MM.1S (cell line): ENCODE results near the gene LMOD1.
A peak's percentile ranks its signal among the peaks of the same experiment; 100 is the strongest.

Experiments used
- DNase-seq: peaks from one replicate; pipeline ENCODE4 v3.0.0-alpha.2; 2015
- H2AFZ ChIP-seq: fragments of 300-600 bp; sonication (generic); 2 replicates; pipeline ENCODE4 v1.6.0; 2016; ENCODE audit warnings: antibody characterized with exemption, low read length
- H3F3A ChIP-seq: fragments of 300-600 bp; sonication (generic); 2 replicates; pipeline ENCODE4 v1.6.1; 2016; ENCODE audit warnings: mild to moderate bottlenecking, antibody characterized with exemption, low read length, moderate library complexity, mixed read lengths; ENCODE audit not compliant: insufficient read depth
- H3K27ac ChIP-seq: fragments of 300-600 bp; sonication (generic); 2 replicates; pipeline ENCODE4 v1.5.1; 2016; ENCODE audit warnings: mild to moderate bottlenecking, low read length
- H3K27me3 ChIP-seq: fragments of 300-600 bp; sonication (generic); replicated peaks from 2 replicates; pipeline ENCODE4 v1.6.0; 2016; ENCODE audit warnings: low read length; ENCODE audit not compliant: insufficient read depth
- H3K36me3 ChIP-seq: fragments of 300-600 bp; sonication (generic); replicated peaks from 2 replicates; pipeline ENCODE4 v1.6.1; 2016; ENCODE audit warnings: mild to moderate bottlenecking, low read length, mixed read lengths; ENCODE audit not compliant: insufficient read depth
- H3K4me1 ChIP-seq: fragments of 300-600 bp; sonication (generic); 2 replicates; pipeline ENCODE4 v1.6.1; 2016; ENCODE audit warnings: low read length, mixed read lengths
- H3K4me2 ChIP-seq: fragments of 300-600 bp; sonication (generic); 2 replicates; pipeline ENCODE4 v1.6.0; 2016; ENCODE audit warnings: low read depth, low read length
- H3K4me3 ChIP-seq: fragments of 300-600 bp; sonication (generic); 2 replicates; pipeline ENCODE4 v1.5.1; 2016; ENCODE audit warnings: low read length, mixed read lengths
- H3K79me2 ChIP-seq: fragments of 300-600 bp; sonication (generic); 2 replicates; pipeline ENCODE4 v1.6.1; 2016; ENCODE audit warnings: mixed run types, low read length, mixed read lengths
- H3K9ac ChIP-seq: fragments of 300-600 bp; sonication (generic); 2 replicates; pipeline ENCODE4 v1.6.1; 2016; ENCODE audit warnings: low read length, mixed read lengths
- H3K9me2 ChIP-seq: fragments of 300-600 bp; sonication (generic); replicated peaks from 2 replicates; pipeline ENCODE4 v1.6.1; 2016; ENCODE audit warnings: mild to moderate bottlenecking, low read length, mixed read lengths; ENCODE audit not compliant: insufficient read depth
- H3K9me3 ChIP-seq: fragments of 300-600 bp; sonication (generic); replicated peaks from 2 replicates; pipeline ENCODE4 v1.6.1; 2016; ENCODE audit warnings: mild to moderate bottlenecking, low read length, mixed read lengths; ENCODE audit not compliant: insufficient read depth
- H4K20me1 ChIP-seq: fragments of 300-600 bp; sonication (generic); 2 replicates; pipeline ENCODE4 v1.6.1; 2016; ENCODE audit warnings: mild to moderate bottlenecking, low read length, moderate library complexity, mixed read lengths; ENCODE audit not compliant: insufficient read depth
- EZH2 ChIP-seq: fragments of 300-600 bp; sonication (generic); optimal IDR thresholded peaks from 2 replicates; pipeline ENCODE3; 2017; ENCODE audit warnings: low read depth, mild to moderate bottlenecking, antibody characterized with exemption, low read length, mixed read lengths
- EZH2phosphoT487 ChIP-seq: fragments of 300-600 bp; sonication (generic); IDR thresholded peaks from 2 replicates; pipeline ENCODE4 v1.6.1; 2018; ENCODE audit warnings: antibody characterized with exemption, low read length
- TF ChIP-seq, protein P1 (sequence below): fragments of 300-600 bp; sonication (generic); IDR thresholded peaks from 2 replicates; pipeline ENCODE4 v1.5.1; 2016; ENCODE audit warnings: antibody characterized with exemption, low read length, mixed read lengths

Gene LMOD1

DNA sequence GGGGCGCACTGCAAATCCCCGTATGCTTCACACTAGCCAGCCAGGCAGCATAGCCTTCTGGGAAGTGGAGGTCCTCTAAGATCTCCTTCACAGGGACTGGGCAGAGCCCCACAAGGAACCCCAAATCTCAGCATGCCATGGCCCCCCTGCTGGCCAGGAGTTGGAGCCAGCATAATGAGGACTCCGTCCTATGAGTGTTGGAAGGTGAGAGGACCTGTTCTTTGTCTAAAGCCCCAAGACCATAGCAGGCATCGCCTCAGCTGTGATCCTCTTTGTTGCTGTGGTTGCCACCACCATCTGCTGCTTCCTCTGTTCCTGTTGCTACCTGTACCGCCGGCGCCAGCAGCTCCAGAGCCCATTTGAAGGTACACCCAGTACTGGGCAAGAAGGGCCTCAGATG, 56.1 kb downstream of the LMOD1 start:
- no peak overlapping the region for H3K4me2 ChIP-seq
- no peak overlapping the region for H3K9ac ChIP-seq
- no peaks in the 10 kb centered on the region for H3K4me1 ChIP-seq
- peaks cover 16% of the 10 kb centered on the region; the same call in 1 of the 2 replicates for H3K27me3 ChIP-seq
- no peak overlapping the region for H3K4me3 ChIP-seq
- H3K36me3 ChIP-seq, result no peaks in the 10 kb centered on the region
- no peak for DNase-seq
- TF ChIP-seq EZH2phosphoT487, result no peak
- no peak for TF ChIP-seq EZH2
- TF ChIP-seq, protein P1, sequence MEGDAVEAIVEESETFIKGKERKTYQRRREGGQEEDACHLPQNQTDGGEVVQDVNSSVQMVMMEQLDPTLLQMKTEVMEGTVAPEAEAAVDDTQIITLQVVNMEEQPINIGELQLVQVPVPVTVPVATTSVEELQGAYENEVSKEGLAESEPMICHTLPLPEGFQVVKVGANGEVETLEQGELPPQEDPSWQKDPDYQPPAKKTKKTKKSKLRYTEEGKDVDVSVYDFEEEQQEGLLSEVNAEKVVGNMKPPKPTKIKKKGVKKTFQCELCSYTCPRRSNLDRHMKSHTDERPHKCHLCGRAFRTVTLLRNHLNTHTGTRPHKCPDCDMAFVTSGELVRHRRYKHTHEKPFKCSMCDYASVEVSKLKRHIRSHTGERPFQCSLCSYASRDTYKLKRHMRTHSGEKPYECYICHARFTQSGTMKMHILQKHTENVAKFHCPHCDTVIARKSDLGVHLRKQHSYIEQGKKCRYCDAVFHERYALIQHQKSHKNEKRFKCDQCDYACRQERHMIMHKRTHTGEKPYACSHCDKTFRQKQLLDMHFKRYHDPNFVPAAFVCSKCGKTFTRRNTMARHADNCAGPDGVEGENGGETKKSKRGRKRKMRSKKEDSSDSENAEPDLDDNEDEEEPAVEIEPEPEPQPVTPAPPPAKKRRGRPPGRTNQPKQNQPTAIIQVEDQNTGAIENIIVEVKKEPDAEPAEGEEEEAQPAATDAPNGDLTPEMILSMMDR, result no peak
- no peaks in the 10 kb centered on the region for H3F3A ChIP-seq
- no peaks in the 10 kb centered on the region for H3K9me3 ChIP-seq
- H3K79me2 ChIP-seq, result no peaks in the 10 kb centered on the region
- no peaks in the 10 kb centered on the region for H4K20me1 ChIP-seq
- H2AFZ ChIP-seq, result no peak overlapping the region
- no peak overlapping the region for H3K27ac ChIP-seq
- no peaks in the 10 kb centered on the region for H3K9me2 ChIP-seq

DNA sequence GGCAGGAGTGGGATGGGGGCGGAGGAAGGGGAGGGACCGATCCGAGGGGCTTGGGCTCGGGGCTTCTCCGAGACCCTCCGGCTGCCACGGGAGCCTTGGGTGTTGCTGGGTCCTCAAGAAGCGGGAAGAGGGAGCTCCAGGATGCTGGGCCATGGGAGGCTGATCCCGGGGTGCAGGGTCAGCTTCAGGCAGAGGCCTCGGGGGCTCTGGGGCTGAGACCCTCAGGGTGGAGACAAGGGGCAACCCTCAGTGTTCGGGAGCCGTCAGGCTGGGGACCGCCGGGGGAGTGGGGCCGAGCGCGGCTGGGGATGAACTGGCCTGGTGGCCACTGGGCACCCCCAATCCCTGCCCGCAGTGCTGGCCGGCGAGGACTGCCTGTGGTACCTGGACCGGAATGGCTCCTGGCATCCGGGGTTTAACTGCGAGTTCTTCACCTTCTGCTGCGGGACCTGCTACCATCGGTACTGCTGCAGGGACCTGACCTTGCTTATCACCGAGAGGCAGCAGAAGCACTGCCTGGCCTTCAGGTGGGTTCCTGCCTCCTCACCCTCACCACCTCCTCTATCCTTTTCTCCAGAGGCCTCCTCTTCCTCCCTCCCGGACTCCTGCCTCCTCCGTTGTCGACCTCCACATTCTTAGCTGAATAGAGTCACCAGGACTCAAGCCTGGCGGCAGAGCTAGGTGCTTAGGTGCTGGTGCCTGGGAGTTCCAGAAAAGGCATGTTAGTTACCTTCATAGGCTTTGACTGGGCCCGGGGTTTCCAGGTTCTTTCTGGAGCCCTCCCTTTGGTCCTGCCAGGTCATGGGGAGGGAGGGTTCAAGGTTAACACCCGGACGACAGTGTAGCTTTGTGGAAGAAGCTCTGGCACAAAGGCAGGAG, 57.0 kb downstream of the LMOD1 start:
- peak overlapping the region; percentile 24; the same call in 1 of the 2 replicates for H3K9ac ChIP-seq
- no peak overlapping the region for H3K27ac ChIP-seq
- peak overlapping the region; percentile 78 for H3K4me2 ChIP-seq
- no peaks in the 10 kb centered on the region for H3K36me3 ChIP-seq
- H3F3A ChIP-seq, result 0 out of 2 replicates have a peak, but pooled peaks cover 2% of the 10 kb centered on the region
- no peaks in the 10 kb centered on the region for H3K79me2 ChIP-seq
- H3K9me3 ChIP-seq, result no peaks in the 10 kb centered on the region
- H3K9me2 ChIP-seq, result no peaks in the 10 kb centered on the region
- DNase-seq, result no peak
- H4K20me1 ChIP-seq, result no peaks in the 10 kb centered on the region
- H3K4me1 ChIP-seq, result peaks cover 4% of the 10 kb centered on the region
- no peak for TF ChIP-seq EZH2
- no peak for TF ChIP-seq EZH2phosphoT487
- TF ChIP-seq, protein P1, result no peak
- peak overlapping the region; percentile 75 for H2AFZ ChIP-seq
- H3K27me3 ChIP-seq, result peaks cover 16% of the 10 kb centered on the region; the same call in 1 of the 2 replicates
- peak overlapping the region; percentile 61 for H3K4me3 ChIP-seq

DNA sequence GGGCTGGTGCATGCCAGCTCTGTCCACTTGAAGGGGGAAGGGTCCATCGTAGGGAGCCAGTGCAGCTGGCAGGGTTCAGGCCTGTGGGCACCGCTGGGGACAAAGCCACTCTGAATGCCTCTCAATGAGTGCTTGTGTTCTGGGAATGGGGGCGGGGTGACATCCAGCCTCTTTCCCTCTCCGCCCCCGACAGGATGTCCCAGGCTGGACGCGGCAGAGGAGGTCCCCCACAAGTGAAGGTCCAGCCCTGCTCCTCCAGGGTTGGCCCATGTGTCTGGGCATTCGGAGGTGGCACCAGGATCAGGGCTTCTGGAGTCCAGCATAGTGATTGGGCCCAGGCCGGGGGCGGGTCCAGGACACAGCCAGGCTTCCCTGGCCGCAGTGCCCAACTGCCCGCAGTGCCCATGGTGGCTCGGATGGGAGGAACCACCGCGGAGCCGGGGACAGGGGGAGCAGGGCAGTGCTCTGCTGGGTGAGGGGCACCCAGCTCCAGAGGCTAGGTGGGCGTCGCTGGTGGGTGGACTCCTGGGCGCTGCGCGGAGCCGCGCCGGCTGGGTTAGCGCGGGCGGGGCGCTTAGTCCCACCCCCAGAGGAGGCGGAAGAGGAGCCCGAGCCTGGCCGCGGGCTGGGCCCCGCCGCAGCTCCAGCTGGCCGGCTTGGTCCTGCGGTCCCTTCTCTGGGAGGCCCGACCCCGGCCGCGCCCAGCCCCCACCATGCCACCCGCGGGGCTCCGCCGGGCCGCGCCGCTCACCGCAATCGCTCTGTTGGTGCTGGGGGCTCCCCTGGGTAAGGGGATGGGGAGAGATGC, 57.9 kb downstream of the LMOD1 start, which contains the start of gene SHISA4:
Gene SHISA4, plus strand, starts transcription at position 617 of the 808 bp plus-strand sequence. Its CDS starts 97 bp downstream, at position 714.
- TF ChIP-seq EZH2 (no peak), EZH2phosphoT487 (no peak)
- TF ChIP-seq, protein P1, result no peak
- Histone ChIP-seq H3K4me3 (peak within 1 kb of the TSS; percentile 61), H2AFZ (peak within 1 kb of the TSS; percentile 75), H3F3A (0 out of 2 replicates have a peak, but pooled peaks cover 10% of the 10 kb centered on the region), H3K27ac (no peak within 1 kb of the TSS), H3K27me3 (peaks cover 16% of the 10 kb centered on the region; the same call in 1 of the 2 replicates), H3K4me1 (peaks cover 12% of the 10 kb centered on the region), H3K9me2 (no peaks in the 10 kb centered on the region), H3K9me3 (no peaks in the 10 kb centered on the region), H3K79me2 (no peaks in the 10 kb centered on the region), H4K20me1 (no peaks in the 10 kb centered on the region), H3K9ac (peak within 1 kb of the TSS; percentile 24; the same call in 1 of the 2 replicates), H3K36me3 (no peaks in the 10 kb centered on the region), H3K4me2 (peak within 1 kb of the TSS; percentile 78)
- DNase-seq, result no peak
